ENCODE data around the gene ATP6V1F. TPM values are rescaled to one million over a fixed set of nuclear protein-coding genes. Genes with fewer than 3 reads are reported as not detected.
"Not testable (repeated sequence)": the region's sequence is repeated elsewhere in the genome, so short reads cannot be mapped to it uniquely, and the experiment has no call there.

ATP6V1F gene
- total and polyA plus RNA-seq, 4 donors: 83.7 to 270 (median 103) TPM

DNA sequence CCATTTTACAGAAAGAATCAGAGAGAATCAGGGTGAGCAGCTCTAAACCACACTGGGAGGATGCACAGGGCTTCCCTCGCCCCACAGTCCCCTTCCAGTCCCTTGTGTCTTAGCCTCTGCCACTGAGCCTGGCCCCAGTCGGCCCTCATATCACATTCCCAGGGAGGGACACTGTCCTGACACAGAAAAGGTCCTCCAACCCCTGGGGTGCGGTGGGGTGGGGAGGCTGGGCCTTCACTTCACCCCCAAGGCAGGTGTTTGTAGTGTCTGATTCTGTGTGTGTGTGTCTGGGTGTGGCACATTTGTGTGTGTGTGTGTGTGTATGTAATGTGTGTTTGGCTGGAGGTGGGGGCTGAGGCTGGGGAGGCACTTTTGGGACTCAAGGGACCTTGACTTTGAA lies 49.6 kb downstream of the ATP6V1F start:
- DNase-seq (peak in 1 of 2 donors; percentile 49), ATAC-seq (ENCODE audit: low FRiP score) (no peak)
- Histone ChIP-seq H3K9me3 (ENCODE audit: control insufficient read depth, low read length) (no peaks in the 10 kb centered on the region), H3K27me3 (ENCODE audit: control insufficient read depth in 1 of 2, insufficient read depth in 2 of 2, low read length in 1 of 2) (no peaks in the 10 kb centered on the region), H3K4me1 (ENCODE audit: control insufficient read depth in 1 of 2, insufficient read depth in 2 of 2, low read length in 2 of 2) (no peaks in the 10 kb centered on the region), H3K27ac (ENCODE audit: low read depth in 1 of 2, low read length in 2 of 2) (no peak overlapping the region), H3K4me3 (ENCODE audit: low read length in 2 of 2) (no peak overlapping the region), H3K36me3 (ENCODE audit: control insufficient read depth in 1 of 2, insufficient read depth in 2 of 2, low read length in 1 of 2) (no peaks in the 10 kb centered on the region)
- 88 to 94% methylated on average over 3 of the region's 3 CpGs for WGBS, 2 donors
- intact Hi-C loops (cut with DNase I): no loop called here

- 92 to 93% methylated on average over 10 to 11 of the region's 20 CpGs for WGBS, 2 donors
- H3K9me3 ChIP-seq (ENCODE audit: control insufficient read depth, low read length); ATAC-seq (ENCODE audit: low FRiP score); H3K36me3 ChIP-seq (ENCODE audit: control insufficient read depth in 1 of 2, insufficient read depth in 2 of 2, low read length in 1 of 2); DNase-seq; H3K4me1 ChIP-seq (ENCODE audit: control insufficient read depth in 1 of 2, insufficient read depth in 2 of 2, low read length in 2 of 2); H3K4me3 ChIP-seq (ENCODE audit: low read length in 2 of 2); H3K27ac ChIP-seq (ENCODE audit: low read depth in 1 of 2, low read length in 2 of 2); H3K27me3 ChIP-seq (ENCODE audit: control insufficient read depth in 1 of 2, insufficient read depth in 2 of 2, low read length in 1 of 2); intact Hi-C loops (cut with DNase I): not testable (repeated sequence)
Observed at GRCh38 chr7:128912709-128913495, 50.2 kb downstream of the ATP6V1F start.

- Histone ChIP-seq H3K27ac (ENCODE audit: low read depth in 1 of 2, low read length in 2 of 2) (no peak overlapping the region), H3K36me3 (ENCODE audit: control insufficient read depth in 1 of 2, insufficient read depth in 2 of 2, low read length in 1 of 2) (no peaks in the 10 kb centered on the region), H3K4me3 (ENCODE audit: low read length in 2 of 2) (no peak overlapping the region), H3K4me1 (ENCODE audit: control insufficient read depth in 1 of 2, insufficient read depth in 2 of 2, low read length in 2 of 2) (no peaks in the 10 kb centered on the region), H3K27me3 (ENCODE audit: control insufficient read depth in 1 of 2, insufficient read depth in 2 of 2, low read length in 1 of 2) (no peaks in the 10 kb centered on the region), H3K9me3 (ENCODE audit: control insufficient read depth, low read length) (no peaks in the 10 kb centered on the region)
- 79 to 88% methylated on average over 10 of the region's 10 CpGs for WGBS, 2 donors
- DNase-seq (no peak), ATAC-seq (ENCODE audit: low FRiP score) (no peak)
- intact Hi-C loops (cut with DNase I): no loop called here
Observed at GRCh38 chr7:128913870-128914565, 51.4 kb downstream of the ATP6V1F start.

GRCh38 chr7:128914566-128915151 lies 52.0 kb downstream of the ATP6V1F start:
- Histone ChIP-seq H3K27ac (ENCODE audit: low read depth in 1 of 2, low read length in 2 of 2) (no peak overlapping the region), H3K4me3 (ENCODE audit: low read length in 2 of 2) (no peak overlapping the region), H3K36me3 (ENCODE audit: control insufficient read depth in 1 of 2, insufficient read depth in 2 of 2, low read length in 1 of 2) (no peaks in the 10 kb centered on the region), H3K27me3 (ENCODE audit: control insufficient read depth in 1 of 2, insufficient read depth in 2 of 2, low read length in 1 of 2) (no peaks in the 10 kb centered on the region), H3K9me3 (ENCODE audit: control insufficient read depth, low read length) (no peaks in the 10 kb centered on the region), H3K4me1 (ENCODE audit: control insufficient read depth in 1 of 2, insufficient read depth in 2 of 2, low read length in 2 of 2) (no peaks in the 10 kb centered on the region)
- no peak for DNase-seq
- WGBS, 2 donors: 47 to 56% methylated on average over 10 to 11 of the region's 11 CpGs
- intact Hi-C loops (cut with DNase I): no loop called here
- no peak for ATAC-seq (ENCODE audit: low FRiP score)

DNA sequence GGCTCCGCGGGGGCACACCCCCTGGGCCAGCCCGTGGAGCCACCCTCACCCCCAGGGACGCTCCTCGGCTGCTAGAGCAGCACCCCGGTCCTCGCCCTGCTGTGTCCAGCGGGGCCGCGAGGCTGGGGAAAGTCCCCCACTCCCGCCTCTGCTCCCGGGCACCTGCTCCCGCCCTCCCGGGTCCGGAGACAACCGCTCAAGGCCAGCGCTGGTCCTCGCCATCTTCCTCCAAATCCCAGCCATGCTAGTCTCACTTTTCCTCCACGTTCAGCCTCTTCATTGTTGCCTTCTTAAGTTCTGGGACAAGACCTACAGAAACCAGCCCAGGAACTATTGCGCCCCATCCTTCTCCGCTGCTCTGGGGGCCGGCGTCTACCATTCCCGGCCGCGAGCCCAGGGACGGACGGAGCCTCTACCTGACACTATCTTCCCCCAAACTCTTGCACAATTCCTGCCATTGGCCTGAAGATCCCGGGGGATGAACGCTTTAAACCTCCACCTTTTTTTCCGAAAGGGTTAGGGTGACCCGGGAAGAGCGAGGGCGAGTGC lies 52.7 kb downstream of the ATP6V1F start:
- Histone ChIP-seq H3K4me1 (ENCODE audit: control insufficient read depth in 1 of 2, insufficient read depth in 2 of 2, low read length in 2 of 2) (no peaks in the 10 kb centered on the region), H3K27ac (ENCODE audit: low read depth in 1 of 2, low read length in 2 of 2) (no peak overlapping the region)
- 2 to 3% methylated on average over 29 to 34 of the region's 34 CpGs for WGBS, 2 donors

More for the DNA sequence above, 52.7 kb downstream of the ATP6V1F start:
- ATAC-seq (ENCODE audit: low FRiP score): no peak
- Histone ChIP-seq H3K36me3 (ENCODE audit: control insufficient read depth in 1 of 2, insufficient read depth in 2 of 2, low read length in 1 of 2) (no peaks in the 10 kb centered on the region), H3K27me3 (ENCODE audit: control insufficient read depth in 1 of 2, insufficient read depth in 2 of 2, low read length in 1 of 2) (no peaks in the 10 kb centered on the region), H3K9me3 (ENCODE audit: control insufficient read depth, low read length) (no peaks in the 10 kb centered on the region), H3K4me3 (ENCODE audit: low read length in 2 of 2) (peak overlapping the region in 1 of 2 donors; percentile 11)
- intact Hi-C loops (cut with DNase I): no loop called here
- DNase-seq: peak in 1 of 2 donors; percentile 74

Other genes starting within 250 kb of the ATP6V1F start
- gene GARIN1A, start 190.6 kb upstream of the ATP6V1F start, total RNA-seq: 1 to 10 TPM; 6.1 to 7.4 TPM
- gene GARIN1A, start 190.6 kb upstream of the ATP6V1F start, polyA plus RNA-seq: 1 to 10 TPM; 1.3 to 1.8 TPM
- gene CALU, start 123.5 kb upstream of the ATP6V1F start, total RNA-seq: 100 to 1,000 TPM; 206 to 267 TPM
- gene CALU, start 123.5 kb upstream of the ATP6V1F start, polyA plus RNA-seq: 100 to 1,000 TPM; 145 to 164 TPM
- not detected for gene OPN1SW, start 87.1 kb upstream of the ATP6V1F start, total RNA-seq
- gene OPN1SW, start 87.1 kb upstream of the ATP6V1F start, polyA plus RNA-seq: not detected
- 10 to 100 TPM; 18.3 to 29.5 TPM for gene CCDC136, start 70.9 kb upstream of the ATP6V1F start, total RNA-seq
- gene CCDC136, start 70.9 kb upstream of the ATP6V1F start, polyA plus RNA-seq: 1 to 10 TPM; 7.5 to 8.9 TPM
- 100 to 1,000 TPM; 135 to 245 TPM for gene FLNC, start 32.5 kb upstream of the ATP6V1F start, total RNA-seq
- gene FLNC, start 32.5 kb upstream of the ATP6V1F start, polyA plus RNA-seq: 10 to 100 TPM in 1 of 2 donors, 1 to 10 TPM in 1; 7.8 to 18.3 TPM
- 1 to 10 TPM; 2.1 to 6.1 TPM for gene KCP, start 47.9 kb downstream of the ATP6V1F start, total RNA-seq
- gene KCP, start 47.9 kb downstream of the ATP6V1F start, polyA plus RNA-seq: under 1 TPM in 1 of 2 donors, not detected in 1; 0.15 TPM
- 10 to 100 TPM in 1 of 2 donors, 1 to 10 TPM in 1; 9.6 to 15.5 TPM for gene IRF5, start 75.1 kb downstream of the ATP6V1F start, total RNA-seq
- 1 to 10 TPM; 4.0 to 7.8 TPM for gene IRF5, start 75.1 kb downstream of the ATP6V1F start, polyA plus RNA-seq
- 10 to 100 TPM; 27.2 to 31.4 TPM for gene TNPO3, start 192.3 kb downstream of the ATP6V1F start, total RNA-seq
- gene TNPO3, start 192.3 kb downstream of the ATP6V1F start, polyA plus RNA-seq: 10 to 100 TPM; 10.5 to 13.2 TPM

Measured in aorta (tissue), 5 donors.